ENCODE data around the gene FNTB. TPM values are rescaled to one million over a fixed set of nuclear protein-coding genes. Genes with fewer than 3 reads are reported as not detected.

Gene FNTB
- total RNA-seq, 4 donors from 2014 or later: 8.3 to 14.5 (median 11.5) TPM

GRCh38 chr14:64995291-64995690, 8.6 kb downstream of the FNTB start:
- TF ChIP-seq CTCF (IDR thresholded peaks at IDR 0.05; ENCODE audit: low read depth): no peak

- no peak for TF ChIP-seq CTCF (IDR thresholded peaks at IDR 0.05; ENCODE audit: low read depth)
These were observed 10.6 kb downstream of the FNTB start for GRCh38 chr14:64997108-64997794.

- no peak for TF ChIP-seq CTCF (IDR thresholded peaks at IDR 0.05; ENCODE audit: low read depth)
These were observed 11.8 kb downstream of the FNTB start for GRCh38 chr14:64998455-64998931.

- TF ChIP-seq CTCF (IDR thresholded peaks at IDR 0.05; ENCODE audit: low read depth): no peak
These were observed 14.3 kb downstream of the FNTB start for GRCh38 chr14:65000898-65001591.

GRCh38 chr14:65001723-65002122, 15.0 kb downstream of the FNTB start:
- TF ChIP-seq CTCF (IDR thresholded peaks at IDR 0.05; ENCODE audit: low read depth): no peak

GRCh38 chr14:65002586-65003210, 16.0 kb downstream of the FNTB start:
- no peak for TF ChIP-seq CTCF (IDR thresholded peaks at IDR 0.05; ENCODE audit: low read depth)

GRCh38 chr14:65003394-65003793, 16.7 kb downstream of the FNTB start:
- TF ChIP-seq CTCF (IDR thresholded peaks at IDR 0.05; ENCODE audit: low read depth): no peak
